ENCODE data around the gene DTD1.

The DTD1 gene

DNA sequence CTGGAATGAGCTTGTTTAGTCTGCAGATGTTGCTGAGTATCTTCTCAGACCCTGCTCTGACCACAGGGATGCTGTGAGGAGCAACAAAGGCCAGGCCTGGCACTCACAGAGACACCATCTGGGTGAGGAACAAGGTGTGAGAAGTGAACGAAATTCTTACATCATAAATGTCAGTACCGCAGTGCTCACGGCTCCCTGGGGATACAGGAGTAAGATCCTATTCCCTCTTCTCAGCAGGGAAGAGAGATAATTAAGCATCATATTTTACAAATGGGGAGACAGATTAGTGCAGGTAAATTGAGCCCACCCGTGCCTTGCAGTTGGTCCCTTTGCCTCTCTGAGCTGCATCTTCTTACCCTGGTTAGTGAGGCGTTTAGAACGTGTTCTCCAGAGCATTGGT is 106.2 kb downstream of the DTD1 start:
- TF ChIP-seq ZNF658 (tag by site-specific recombination; IDR thresholded peaks at IDR 0.05) (no peak), IKZF3 (tag by site-specific recombination; IDR thresholded peaks at IDR 0.05) (0 out of 2 replicates have a peak, but pooled peaks have one; percentile 39), ZBTB17 (tag by site-specific recombination; IDR thresholded peaks at IDR 0.05) (peak; percentile 78), ZNF596 (tag by site-specific recombination; IDR thresholded peaks at IDR 0.05) (0 out of 2 replicates have a peak, but pooled peaks have one; percentile 23), PRDM6 (tag by site-specific recombination; IDR thresholded peaks at IDR 0.05) (peak; percentile 56), FEZF1 (tag by site-specific recombination; IDR thresholded peaks at IDR 0.05) (peak; percentile 56), ZNF629 (tag by site-specific recombination; IDR thresholded peaks at IDR 0.05) (0 out of 2 replicates have a peak, but pooled peaks have one; percentile 31), SP2 (tag by site-specific recombination; IDR thresholded peaks at IDR 0.05) (no peak), ZBTB8A (tag by site-specific recombination; IDR thresholded peaks at IDR 0.05) (0 out of 2 replicates have a peak, but pooled peaks have one; percentile 33), ZNF24 (tag by site-specific recombination; IDR thresholded peaks at IDR 0.05) (peak; percentile 39; the same call in 1 of the 2 replicates), ZNF580 (tag by site-specific recombination; IDR thresholded peaks at IDR 0.05) (no peak), ZIC2 (tag by site-specific recombination; IDR thresholded peaks at IDR 0.05) (peak; percentile 91), ZNF610 (tag by site-specific recombination; IDR thresholded peaks at IDR 0.05; ENCODE audit: borderline replicate concordance) (no peak), OSR2 (tag by site-specific recombination; IDR thresholded peaks at IDR 0.05) (peak; percentile 83), KLF8 (tag by site-specific recombination; IDR thresholded peaks at IDR 0.05) (peak; percentile 59), ZNF37A (tag by site-specific recombination; IDR thresholded peaks at IDR 0.05) (no peak), ZNF133 (tag by site-specific recombination; IDR thresholded peaks at IDR 0.05) (no peak)
- TF ChIP-seq, protein P1, sequence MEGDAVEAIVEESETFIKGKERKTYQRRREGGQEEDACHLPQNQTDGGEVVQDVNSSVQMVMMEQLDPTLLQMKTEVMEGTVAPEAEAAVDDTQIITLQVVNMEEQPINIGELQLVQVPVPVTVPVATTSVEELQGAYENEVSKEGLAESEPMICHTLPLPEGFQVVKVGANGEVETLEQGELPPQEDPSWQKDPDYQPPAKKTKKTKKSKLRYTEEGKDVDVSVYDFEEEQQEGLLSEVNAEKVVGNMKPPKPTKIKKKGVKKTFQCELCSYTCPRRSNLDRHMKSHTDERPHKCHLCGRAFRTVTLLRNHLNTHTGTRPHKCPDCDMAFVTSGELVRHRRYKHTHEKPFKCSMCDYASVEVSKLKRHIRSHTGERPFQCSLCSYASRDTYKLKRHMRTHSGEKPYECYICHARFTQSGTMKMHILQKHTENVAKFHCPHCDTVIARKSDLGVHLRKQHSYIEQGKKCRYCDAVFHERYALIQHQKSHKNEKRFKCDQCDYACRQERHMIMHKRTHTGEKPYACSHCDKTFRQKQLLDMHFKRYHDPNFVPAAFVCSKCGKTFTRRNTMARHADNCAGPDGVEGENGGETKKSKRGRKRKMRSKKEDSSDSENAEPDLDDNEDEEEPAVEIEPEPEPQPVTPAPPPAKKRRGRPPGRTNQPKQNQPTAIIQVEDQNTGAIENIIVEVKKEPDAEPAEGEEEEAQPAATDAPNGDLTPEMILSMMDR (tag by site-specific recombination; IDR thresholded peaks at IDR 0.05), result no peak
- TF ChIP-seq, protein P2, sequence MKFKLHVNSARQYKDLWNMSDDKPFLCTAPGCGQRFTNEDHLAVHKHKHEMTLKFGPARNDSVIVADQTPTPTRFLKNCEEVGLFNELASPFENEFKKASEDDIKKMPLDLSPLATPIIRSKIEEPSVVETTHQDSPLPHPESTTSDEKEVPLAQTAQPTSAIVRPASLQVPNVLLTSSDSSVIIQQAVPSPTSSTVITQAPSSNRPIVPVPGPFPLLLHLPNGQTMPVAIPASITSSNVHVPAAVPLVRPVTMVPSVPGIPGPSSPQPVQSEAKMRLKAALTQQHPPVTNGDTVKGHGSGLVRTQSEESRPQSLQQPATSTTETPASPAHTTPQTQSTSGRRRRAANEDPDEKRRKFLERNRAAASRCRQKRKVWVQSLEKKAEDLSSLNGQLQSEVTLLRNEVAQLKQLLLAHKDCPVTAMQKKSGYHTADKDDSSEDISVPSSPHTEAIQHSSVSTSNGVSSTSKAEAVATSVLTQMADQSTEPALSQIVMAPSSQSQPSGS (tag by site-specific recombination; IDR thresholded peaks at IDR 0.05; ENCODE audit: low read depth), result 0 out of 2 replicates have a peak, but pooled peaks have one; percentile 7
- Histone ChIP-seq H3K27ac (ENCODE audit: extremely low read depth, low read depth, low read length) (no peak overlapping the region), H3K4me3 (ENCODE audit: low read depth, low read length) (no peak overlapping the region), H3K4me1 (ENCODE audit: control insufficient read depth, insufficient read depth, low read length) (peaks cover 4% of the 10 kb centered on the region; the same call in 1 of the 2 replicates), H3K36me3 (ENCODE audit: control insufficient read depth in 2 of 2, insufficient read depth in 1 of 2, low read length in 2 of 2) (no peaks in the 10 kb centered on the region; a peak in 1 of 3 replicates), H3K9me3 (ENCODE audit: control insufficient read depth, insufficient read depth, low read depth, low read length) (no peaks in the 10 kb centered on the region)
- ChIA-PET CTCF (no interaction called here), POLR2A (no interaction called here)

- TF ChIP-seq ZNF501 (tag by site-specific recombination; IDR thresholded peaks at IDR 0.05) (no peak), ZNF423 (tag by site-specific recombination; IDR thresholded peaks at IDR 0.05) (no peak), ZNF169 (tag by site-specific recombination; IDR thresholded peaks at IDR 0.05) (no peak), ZNF404 (tag by site-specific recombination; IDR thresholded peaks at IDR 0.05) (no peak), ZNF114 (tag by site-specific recombination; IDR thresholded peaks at IDR 0.05) (no peak), ZNF555 (tag by site-specific recombination; conservative IDR thresholded peaks at IDR 0.05) (no peak), PRDM1 (tag by site-specific recombination; IDR thresholded peaks at IDR 0.05) (no peak), ZNF292 (tag by site-specific recombination; IDR thresholded peaks at IDR 0.05; ENCODE audit: borderline replicate concordance, low read depth) (no peak), RBAK (tag by site-specific recombination; IDR thresholded peaks at IDR 0.05) (no peak), BCL11A (tag by site-specific recombination; IDR thresholded peaks at IDR 0.05; ENCODE audit: low read depth) (no peak), ZNF76 (tag by site-specific recombination; IDR thresholded peaks at IDR 0.05; ENCODE audit: borderline replicate concordance, low read depth) (no peak), ZNF544 (tag by site-specific recombination; IDR thresholded peaks at IDR 0.05) (no peak), ZNF600 (tag by site-specific recombination; IDR thresholded peaks at IDR 0.05) (no peak)
Observed at GRCh38 chr20:18695175-18695574, 107.3 kb downstream of the DTD1 start.

More at GRCh38 chr20:18695175-18695574, 107.3 kb downstream of the DTD1 start:
- POLR2A ChIA-PET, result no interaction called here
- Histone ChIP-seq H3K36me3 (ENCODE audit: control insufficient read depth in 2 of 2, insufficient read depth in 1 of 2, low read length in 2 of 2) (no peaks in the 10 kb centered on the region; a peak in 1 of 3 replicates), H3K9me3 (ENCODE audit: control insufficient read depth, insufficient read depth, low read depth, low read length) (no peaks in the 10 kb centered on the region), H3K4me1 (ENCODE audit: control insufficient read depth, insufficient read depth, low read length) (peaks cover 4% of the 10 kb centered on the region; the same call in 1 of the 2 replicates), H3K4me3 (ENCODE audit: low read depth, low read length) (no peak overlapping the region), H3K27ac (ENCODE audit: extremely low read depth, low read depth, low read length) (no peak overlapping the region)
- CTCF ChIA-PET, result no interaction called here

Measured in HEK293 (cell line).